ENCODE data around the gene MAG. TPM values are rescaled to one million over a fixed set of nuclear protein-coding genes. Genes with fewer than 3 reads are reported as not detected.
A peak's percentile ranks its signal among the peaks of the same experiment; 100 is the strongest.

MAG gene
- polyA plus RNA-seq, 3 donors: not detected

- intact Hi-C loops (cut with micrococcal nuclease): no loop called here
- peaks cover 9% of the 10 kb centered on the region in 2 donors for H3K36me3 Mint-ChIP-seq
These were observed 42.7 kb upstream of the MAG start for GRCh38 chr19:35249146-35249847.

More at GRCh38 chr19:35249146-35249847, 42.7 kb upstream of the MAG start:
- H3K4me3 ChIP-seq (replicated peaks in 1 of 3; ENCODE audit: low read depth in 2 of 3, low read length in 3 of 3): peak overlapping the region in 1 of 3 experiments; percentile 42
- peak overlapping the region; percentile 65 to 86 for H3K4me3 Mint-ChIP-seq
- no peak overlapping the region for H3K27ac Mint-ChIP-seq
- TF ChIP-seq CTCF (IDR thresholded peaks at IDR 0.05): no peak
- no peak overlapping the region for H3K9ac ChIP-seq (ENCODE audit: insufficient read depth, low read length, poor library complexity, severe bottlenecking)
- H3K9me3 ChIP-seq (replicated peaks in 1 of 2; ENCODE audit: control insufficient read depth in 1 of 2, insufficient read depth in 1 of 2, low read length in 2 of 2): peaks cover 0 to 20% of the 10 kb centered on the region in 2 donors
- H4K20me1 ChIP-seq (ENCODE audit: insufficient read depth, low read length): no peaks in the 10 kb centered on the region
- H3K4me1 Mint-ChIP-seq: peaks cover 31% of the 10 kb centered on the region
- H3K79me2 ChIP-seq (ENCODE audit: insufficient read depth, low read length): no peaks in the 10 kb centered on the region
- DNase-seq: peak in 2 of 3 donors; percentile 34 to 61
- peaks cover 46 to 57% (median 47%) of the 10 kb centered on the region in 3 donors for H3K27me3 Mint-ChIP-seq (ENCODE audit: low read depth in 3 of 3)
- H3K27me3 ChIP-seq (ENCODE audit: control insufficient read depth in 2 of 2, insufficient read depth in 2 of 2, low read length in 2 of 2): peaks cover 21 to 45% of the 10 kb centered on the region in 2 donors
- H3K27ac ChIP-seq (ENCODE audit: low read depth in 1 of 2, low read length in 2 of 2): no peak overlapping the region
- H2AFZ ChIP-seq (ENCODE audit: insufficient read depth, low read depth, low read length, poor library complexity, severe bottlenecking): no peak overlapping the region
- peak overlapping the region; percentile 47 for H3K4me2 ChIP-seq (replicated peaks; ENCODE audit: extremely low read depth, low read length, poor library complexity, severe bottlenecking)
- 3% methylated on average over 25 of the region's 39 CpGs for WGBS (ENCODE audit: insufficient coverage)
- H3K9me3 Mint-ChIP-seq: peaks cover 0 to 24% (median 15%) of the 10 kb centered on the region in 7 donors
- no peaks in the 10 kb centered on the region for H3K36me3 ChIP-seq (replicated peaks in 1 of 2; ENCODE audit: control insufficient read depth in 1 of 2, insufficient read depth in 2 of 2, low read length in 2 of 2)
- H3K4me1 ChIP-seq (ENCODE audit: control insufficient read depth in 1 of 2, insufficient read depth in 2 of 2, low read length in 2 of 2): peaks cover 29 to 31% of the 10 kb centered on the region in 2 donors

Measured in CD14-positive monocyte (primary cell).